GM19395 (cell line): Measurements from ENCODE around the gene ARL5C.
"Not testable (repeated sequence)": the region's sequence is repeated elsewhere in the genome, so short reads cannot be mapped to it uniquely, and the experiment has no call there.

Experiments
- ATAC-seq: cut with Tn5 transposase; IDR thresholded peaks from one replicate; pipeline ENCODE4 v1.9.1; 2021; ENCODE audit warnings: mild to moderate bottlenecking, moderate library complexity; ENCODE audit not compliant: unreplicated experiment

ARL5C gene

DNA sequence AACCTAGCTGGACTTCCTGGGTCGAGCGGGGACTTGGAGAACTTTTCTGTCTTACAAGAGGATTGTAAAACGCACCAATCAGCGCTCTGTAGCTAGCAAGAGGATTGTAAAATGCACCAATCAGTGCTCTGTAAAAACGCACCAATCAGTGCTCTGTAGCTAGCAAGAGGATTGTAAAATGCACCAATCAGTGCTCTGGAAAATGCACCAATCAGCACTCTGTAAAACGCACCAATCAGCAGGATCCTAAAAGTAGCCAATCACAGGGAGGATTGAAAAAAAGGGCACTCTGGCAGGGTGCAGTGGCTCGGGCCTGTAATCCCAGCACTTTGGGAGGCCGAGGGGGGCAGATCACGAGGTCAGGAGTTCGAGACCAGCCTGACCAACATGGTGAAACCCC, 2.5 kb upstream of the ARL5C start:
- not testable (repeated sequence) for ATAC-seq

DNA sequence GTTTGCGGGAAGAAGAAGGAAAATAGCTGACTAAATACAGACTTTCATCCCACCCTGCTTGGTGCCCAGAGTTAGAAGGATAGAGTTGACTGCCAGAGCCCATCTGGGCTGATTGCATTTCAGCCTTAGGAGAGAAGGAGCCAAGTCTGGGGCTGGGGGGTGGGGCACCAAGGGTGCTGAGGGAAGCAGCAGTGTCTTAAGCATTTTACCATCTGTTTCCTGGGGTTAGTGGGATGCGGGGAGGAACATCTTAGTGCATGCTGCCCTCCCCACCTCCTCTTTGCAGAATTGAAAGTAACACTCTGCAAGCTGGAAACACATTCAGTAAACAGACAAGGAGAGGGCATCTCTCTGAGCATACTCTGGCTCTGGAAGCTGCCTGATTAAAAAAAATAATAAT, 1.5 kb upstream of the ARL5C start:
- ATAC-seq = no peak

DNA sequence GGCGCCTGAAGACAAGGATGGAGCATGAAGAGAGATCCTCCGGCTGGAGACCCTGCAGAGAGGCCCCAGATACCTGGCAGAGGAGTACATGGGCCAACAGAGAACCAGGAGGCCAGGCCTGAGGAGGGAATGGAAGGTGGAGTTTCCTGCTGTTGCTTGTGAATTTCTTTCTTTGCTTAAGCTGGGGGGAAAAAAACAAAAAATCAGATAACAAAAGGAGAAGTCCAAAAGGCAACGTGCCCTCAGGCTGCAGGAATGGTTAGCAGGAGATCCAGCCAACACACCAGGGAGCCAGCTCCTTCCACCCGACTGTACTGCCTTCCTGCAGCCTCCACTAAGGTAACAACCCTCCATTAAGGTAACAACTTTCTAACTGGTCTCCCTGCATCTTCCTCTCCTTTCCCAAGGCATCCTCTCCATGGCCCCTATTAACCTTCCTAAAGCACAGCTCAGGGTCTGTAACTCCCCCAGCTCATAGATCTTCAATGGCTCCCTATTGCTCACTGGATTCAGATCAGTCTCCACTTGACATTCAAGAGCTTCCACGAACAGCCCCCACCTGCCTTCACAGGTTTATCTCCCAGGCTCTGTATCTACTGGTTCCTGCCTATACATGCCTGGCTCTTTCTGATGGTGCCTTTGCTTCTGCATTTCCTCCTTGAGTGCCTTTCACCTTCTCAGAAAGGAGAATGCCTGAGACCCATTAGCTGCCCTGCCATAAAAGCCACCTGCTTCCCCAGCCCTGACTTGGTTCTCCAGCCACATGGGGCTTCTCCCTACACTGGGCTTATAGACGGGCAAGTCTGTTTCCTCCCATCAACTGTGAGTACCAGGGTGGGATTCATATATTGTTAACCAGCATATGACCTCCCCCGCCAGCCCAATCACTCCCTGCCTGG, 725 bp upstream of the ARL5C start:
- ATAC-seq = no peak

DNA sequence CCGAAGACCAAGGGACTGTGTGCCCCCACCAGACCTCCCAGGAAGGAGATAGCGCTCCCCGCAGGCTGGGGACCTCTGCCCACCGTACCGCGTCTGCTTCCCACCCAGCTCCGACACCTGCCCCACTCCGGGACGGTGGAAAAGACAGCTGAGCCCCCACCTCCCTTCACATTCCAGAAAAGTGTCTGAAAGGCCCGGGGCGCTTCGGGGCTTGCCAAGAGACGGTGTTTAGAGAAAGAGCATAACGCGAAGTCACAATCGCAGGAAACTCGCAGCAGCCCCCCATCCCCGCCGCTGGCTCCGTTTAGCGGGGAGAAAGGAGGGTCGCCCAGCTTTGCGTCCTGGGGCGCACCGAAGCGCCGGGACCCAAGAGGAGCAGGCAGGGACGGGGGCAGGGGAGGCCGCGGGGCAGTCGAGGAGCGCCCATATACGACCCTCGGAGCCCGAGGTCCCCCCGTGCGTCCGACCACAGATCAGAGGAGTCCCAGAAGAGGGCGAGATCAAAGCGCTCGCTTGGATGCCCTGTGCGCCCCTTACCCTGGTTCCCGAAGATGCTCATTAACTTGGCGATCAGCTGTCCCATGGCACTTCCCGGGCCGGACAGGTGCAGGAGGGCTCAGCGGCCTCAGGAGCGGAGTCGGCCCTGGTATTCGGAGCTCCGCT, 652 bp downstream of the ARL5C start:
- ATAC-seq = no peak

DNA sequence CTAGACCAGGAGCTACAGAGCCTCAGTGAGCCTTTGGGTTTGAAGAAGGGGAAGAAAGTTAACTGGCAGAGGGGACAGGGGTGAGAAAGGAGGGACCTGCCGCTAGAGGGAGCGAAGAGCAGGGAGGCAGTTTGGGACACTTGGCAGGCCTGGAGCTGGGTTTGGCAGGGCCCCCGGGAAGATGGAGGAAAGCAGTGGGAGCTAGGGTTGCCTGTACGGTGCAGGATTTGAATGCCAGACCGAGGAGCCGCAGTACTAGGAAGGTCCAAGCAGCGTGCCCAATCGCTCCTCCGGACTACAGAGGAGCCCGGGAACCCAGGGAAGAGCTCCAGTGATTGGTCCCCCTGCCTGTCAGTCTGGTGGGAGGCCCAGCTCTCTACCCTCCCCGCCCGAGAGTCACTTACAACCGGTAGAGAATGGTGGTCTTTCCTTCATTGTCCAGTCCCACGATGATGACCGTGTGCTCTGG, 1.3 kb downstream of the ARL5C start:
- ATAC-seq = peak; percentile 76

DNA sequence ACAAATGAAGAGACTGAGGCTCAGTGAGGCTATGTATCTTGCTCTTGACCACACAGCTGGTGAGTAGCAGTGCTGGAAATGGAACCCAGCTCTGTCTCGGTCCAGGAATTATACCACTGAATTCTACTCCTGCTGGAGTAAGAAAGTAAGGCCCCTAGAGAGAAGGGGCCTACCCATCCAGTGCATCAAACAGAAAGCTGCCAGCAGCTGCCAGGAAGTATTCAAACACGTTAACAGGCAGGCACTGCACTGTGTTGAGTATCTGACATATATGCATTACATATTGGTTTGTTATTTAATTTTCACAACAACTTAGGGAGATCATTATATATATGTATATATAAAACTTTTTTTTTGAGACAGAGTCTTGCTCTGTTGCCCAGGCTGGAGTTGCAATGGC, 4.0 kb downstream of the ARL5C start:
- no peak for ATAC-seq

DNA sequence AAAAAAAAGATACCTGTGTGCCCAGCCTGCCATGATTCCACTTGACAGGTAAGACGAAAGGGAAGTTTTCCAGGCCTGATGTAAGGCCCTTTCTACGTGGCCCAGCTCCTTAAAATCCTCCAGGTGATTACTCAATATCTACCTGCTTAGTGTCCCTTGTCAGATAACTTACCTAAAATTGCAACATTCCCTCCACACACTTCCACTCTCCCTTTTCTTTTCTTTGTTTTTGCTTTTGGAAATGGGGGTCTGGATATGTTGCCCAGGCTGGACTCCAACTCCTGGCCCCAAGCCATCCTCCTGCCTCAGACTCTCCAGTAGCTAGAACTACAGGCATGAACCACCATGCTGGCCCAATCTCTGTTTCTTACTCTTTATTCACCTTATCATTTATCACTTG, 7.3 kb downstream of the ARL5C start:
- ATAC-seq = no peak

DNA sequence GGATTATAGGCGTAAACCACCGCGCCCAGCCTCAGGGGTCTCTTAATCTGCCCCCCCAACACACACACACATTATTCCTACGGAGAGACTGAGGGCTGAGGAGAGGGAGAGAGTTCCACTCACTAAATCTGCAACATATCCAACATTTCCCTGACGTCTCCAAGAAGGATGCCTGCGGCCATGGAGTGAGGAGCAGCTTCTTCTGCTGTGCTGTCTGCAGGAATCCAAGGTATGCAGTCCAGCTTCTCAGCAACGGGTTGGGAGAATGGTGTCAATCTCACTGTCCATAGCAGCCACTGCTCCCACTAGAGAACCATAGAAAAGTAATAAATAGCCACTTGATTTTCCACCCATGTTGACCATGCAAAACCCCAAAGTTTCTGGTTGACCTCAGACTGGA, 9.5 kb downstream of the ARL5C start:
- ATAC-seq = no peak

DNA sequence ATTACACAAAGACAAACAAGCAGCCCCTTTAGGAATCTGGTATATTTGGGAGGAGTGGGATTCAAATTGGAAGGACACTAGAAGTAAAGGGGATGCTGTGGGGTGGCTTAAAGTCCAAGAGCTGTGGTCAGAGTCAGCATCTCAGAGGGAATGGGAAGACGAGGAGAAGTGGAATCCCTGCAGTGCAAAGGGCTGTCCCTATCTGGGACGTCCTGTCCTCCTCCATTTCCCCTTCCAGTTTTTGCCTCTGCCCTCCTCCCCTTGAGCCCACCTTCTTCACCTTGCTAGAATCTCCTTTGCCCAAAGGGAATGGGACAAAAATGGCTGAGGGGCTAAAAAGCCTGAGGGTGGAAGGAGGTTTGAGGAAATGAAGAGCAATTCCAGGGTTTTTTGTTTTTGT, 10.3 kb downstream of the ARL5C start:
- no peak for ATAC-seq

DNA sequence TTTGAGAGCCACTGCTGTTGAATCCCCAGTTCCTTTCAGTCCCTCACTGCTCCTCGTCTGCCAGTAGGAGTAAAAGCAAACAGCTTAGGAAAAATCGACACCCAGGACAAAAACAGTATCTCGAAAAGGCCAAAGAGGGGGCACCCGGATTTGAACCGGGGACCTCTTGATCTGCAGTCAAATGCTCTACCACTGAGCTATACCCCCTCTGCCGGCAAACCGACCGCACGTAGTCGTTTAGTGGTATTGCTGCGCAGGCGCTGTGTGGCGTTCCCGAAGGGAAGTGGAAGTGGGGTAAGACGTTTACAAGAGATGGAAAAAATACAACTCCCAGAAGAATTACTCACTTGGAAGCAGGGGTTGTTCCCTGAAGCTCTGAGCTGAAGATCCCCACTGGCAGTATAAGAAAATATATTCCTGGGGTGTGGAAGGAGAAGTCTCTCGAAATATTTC, 12.3 kb downstream of the ARL5C start:
- ATAC-seq = peak; percentile 64

DNA sequence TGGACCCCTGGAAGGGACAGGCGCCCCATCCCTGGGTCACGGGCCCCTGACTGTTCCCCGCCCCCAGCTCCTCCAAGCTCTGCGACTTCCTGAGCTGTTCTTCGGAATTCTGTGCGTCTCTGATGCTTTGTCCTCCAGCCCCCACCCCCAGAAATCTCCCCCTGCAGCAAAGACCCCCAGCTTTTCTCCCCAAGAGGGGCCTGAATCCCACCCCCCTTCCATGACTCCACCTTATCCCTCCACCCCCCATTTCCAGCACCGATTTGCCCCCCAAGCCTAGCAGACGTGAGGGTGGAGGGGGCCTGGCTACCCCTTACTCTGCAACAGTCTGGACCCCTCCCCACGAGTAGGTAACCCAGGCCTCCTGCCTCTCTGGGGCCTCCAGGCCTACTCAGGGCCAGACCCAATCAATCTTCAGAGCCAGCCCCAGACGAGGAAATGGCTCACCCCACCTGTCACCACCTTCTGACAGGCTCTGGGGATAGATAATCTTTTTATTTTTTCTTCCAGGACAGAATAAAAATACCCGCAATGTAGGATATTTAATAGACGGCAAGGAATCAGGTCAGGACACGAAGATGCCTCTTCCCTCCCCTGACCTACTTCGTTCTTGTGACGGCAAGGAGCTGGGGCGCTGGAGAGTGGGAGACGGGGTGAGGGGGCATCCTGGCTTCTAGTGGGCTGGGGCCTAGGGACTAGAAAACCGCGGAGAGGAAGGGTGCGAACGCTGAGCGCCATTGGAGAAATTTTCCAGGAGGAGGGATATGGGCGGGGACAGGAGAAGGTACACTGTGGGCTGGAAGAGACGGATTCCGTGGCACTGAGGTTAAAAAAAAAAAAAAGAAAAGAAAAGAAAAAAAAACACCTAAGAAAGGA, 13.8 kb downstream of the ARL5C start:
- no peak for ATAC-seq

DNA sequence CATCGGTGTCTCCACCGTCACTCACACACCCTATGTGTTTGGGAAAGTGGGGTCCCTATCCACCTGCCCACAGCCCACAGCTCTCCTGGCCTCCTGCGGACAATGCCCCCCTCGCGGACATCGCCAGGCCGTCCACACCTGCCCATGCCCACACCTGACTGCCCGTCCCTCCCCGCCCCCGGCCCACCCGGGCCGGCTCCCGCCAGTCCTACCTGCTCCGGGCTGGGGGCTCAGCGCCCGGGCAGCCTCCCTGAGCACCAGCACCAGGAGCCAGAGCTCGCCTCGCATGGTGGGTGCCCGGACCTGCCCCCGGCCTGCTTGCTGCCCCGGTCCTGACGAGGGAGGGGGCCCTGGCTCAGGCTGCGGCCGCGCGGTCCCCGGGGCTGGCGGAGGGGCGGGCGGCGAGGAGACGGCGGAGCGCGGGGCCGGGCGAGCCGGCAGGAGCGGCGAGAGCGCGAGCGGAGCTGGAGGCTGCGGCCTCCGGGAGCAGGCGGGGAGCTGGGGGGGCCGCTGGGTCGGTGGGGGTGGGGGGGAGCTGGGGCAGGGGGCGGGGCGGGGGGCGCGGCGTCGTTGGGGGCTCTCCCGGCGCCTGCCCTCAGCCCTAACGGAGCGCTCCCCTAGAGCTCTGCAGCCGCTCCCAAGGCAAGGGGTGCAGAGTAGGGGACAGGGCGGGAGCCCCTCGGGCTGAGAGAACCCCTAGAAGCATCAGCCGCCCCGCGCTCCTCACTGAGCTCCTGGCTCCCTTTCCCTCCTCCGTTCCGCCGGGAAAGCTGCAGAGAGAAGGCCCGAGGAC, 14.6 kb downstream of the ARL5C start, which contains the start of gene PLXDC1:
Gene PLXDC1, minus strand, starts transcription at position 488 of the 793 bp plus-strand sequence. Its CDS starts 200 bp downstream, at position 288.
- ATAC-seq = no peak

DNA sequence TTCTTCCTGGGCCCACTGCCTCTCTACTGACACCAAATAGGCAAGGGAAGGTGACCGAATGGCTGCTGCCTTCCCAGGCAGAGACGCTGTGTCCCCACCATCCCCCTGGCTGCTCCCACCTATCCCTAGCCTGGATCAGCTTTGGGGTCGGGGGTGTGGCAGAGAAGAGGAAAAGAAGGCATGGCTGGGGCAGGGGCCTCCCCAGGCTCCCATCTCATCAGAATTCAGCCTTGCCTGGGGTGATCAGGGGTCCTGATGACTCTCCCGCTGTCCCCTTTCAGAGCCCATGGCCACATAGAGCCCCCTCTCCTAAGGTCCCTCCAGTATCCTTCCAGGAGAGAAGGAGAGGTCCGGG, 15.2 kb downstream of the ARL5C start:
- ATAC-seq = no peak

DNA sequence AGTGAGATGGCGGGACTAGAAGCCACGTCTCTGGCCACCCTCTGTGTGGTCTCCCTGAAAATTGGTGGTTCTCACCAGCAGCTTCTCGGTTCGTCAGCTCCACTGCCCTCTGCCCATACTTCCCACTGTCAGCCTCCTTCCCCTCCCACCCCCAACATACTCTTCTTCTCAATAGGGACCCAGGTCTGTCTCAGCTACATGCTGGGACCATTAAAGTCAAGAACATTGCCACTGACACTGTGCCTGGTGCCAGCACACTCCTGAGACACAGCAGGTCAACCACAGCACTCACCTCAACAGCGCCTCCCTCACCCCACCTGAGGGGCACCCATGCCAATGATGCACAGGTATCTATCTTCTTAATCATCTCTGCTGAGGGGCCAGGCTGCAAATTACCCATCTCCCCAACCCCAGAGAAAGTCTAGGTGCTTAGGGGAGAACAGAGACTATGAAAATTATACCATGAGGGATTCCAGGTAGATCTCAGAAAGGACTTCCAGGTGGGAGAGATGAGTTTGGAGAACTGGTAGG, 15.8 kb downstream of the ARL5C start:
- no peak for ATAC-seq

DNA sequence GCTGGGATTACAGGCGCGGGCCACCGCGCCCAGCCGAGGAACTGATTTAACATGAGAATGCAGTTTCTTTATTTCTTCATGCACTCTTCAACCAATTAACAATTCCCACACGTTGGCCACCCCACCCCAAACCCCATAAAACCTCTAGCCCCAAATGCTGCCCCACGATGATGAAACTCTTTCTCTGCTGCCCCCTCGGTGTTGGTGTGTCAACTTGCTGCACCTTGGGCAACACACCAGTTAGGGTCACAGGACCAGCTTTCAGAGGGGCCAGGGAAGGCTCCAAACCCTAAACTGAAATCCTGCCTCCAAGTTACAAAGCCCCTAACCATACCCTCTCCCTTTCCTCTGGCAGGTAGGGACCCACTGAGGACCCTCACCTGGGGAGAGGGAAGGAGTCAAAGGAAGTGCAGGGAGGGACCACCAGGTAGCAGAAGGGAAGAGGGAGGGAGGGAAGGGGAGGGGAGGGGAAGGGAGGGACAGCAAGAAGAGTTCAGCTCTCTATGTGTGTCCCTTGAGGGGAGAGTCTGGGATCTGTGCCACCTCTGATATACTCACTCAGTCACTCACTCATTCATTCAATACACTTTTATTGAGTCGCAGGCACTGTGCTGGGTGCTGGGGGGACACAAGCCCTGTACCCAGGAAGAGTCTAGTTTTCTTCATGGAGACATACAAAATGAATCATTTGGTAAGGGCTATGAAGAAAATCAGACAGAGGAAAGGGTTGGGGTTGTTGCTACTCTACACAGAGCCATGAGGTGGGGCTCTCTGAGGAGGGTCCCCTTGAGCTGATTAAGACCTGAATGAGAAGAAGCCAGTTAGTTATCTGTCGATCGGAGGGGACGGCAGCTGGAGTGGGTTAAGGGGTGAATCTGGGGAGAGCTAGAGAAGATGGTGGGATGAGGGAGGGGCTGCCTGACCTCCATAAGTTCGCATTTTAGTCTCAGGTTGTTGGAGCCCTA, 18.5 kb downstream of the ARL5C start:
- no peak for ATAC-seq

DNA sequence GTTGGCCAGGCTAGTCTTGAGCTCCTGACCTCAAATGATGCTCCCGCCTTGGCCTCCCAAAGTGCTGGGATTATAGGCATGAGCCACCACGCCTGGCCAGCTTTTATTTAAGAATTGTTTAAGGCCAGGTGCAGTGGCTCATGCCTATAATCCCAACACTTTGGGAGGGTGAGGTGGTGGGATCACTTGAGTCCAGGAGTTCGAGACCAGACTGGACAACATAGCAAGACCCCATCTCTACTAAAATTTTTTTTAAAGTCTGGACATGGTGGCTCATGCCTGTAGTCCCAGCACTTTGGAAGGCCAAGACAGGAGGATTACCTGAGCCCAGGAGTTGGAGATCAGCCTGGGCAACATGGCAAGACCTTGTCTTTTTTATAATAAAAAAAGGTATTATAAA, 19.7 kb downstream of the ARL5C start:
- no peak for ATAC-seq

DNA sequence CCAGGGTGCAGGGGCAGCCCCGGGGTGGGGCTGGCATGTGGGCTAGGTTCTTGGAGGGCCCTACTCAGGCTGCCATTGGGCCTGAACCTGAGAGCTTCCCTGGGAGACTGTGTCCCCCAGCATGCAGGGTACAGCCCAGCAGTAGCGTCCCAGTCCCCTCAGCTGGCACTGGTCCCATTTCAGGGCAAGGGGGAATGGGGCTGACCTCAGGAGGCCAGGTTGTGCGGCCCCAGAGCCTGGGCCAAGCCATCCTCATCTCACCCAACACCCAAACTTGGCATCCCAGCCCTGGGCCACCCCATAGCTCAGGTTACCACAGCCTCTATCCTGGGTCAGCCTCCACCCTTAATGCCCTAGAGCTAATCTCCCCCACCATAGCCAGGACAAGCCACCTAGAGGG, 20.8 kb downstream of the ARL5C start:
- ATAC-seq = no peak

DNA sequence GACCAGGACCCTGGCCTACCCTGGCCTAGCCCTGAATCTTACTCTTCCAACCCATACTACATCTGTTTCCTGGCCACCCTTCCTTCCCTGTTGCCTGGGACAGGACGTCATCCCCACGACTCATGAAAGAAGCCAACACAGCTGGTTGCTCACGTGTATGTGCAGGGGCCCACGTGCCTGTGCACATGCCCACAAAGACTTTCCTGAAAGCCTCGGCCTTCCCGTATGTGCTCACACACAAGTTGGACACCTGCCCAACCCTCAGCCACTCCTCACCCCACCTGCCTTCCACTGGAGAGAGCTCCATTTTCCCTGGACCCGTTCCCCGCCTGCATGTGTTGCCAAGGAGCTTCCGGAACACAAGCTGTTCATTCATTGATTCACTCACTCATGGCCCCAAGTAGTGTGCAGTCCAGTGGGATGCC, 21.5 kb downstream of the ARL5C start:
- no peak for ATAC-seq

DNA sequence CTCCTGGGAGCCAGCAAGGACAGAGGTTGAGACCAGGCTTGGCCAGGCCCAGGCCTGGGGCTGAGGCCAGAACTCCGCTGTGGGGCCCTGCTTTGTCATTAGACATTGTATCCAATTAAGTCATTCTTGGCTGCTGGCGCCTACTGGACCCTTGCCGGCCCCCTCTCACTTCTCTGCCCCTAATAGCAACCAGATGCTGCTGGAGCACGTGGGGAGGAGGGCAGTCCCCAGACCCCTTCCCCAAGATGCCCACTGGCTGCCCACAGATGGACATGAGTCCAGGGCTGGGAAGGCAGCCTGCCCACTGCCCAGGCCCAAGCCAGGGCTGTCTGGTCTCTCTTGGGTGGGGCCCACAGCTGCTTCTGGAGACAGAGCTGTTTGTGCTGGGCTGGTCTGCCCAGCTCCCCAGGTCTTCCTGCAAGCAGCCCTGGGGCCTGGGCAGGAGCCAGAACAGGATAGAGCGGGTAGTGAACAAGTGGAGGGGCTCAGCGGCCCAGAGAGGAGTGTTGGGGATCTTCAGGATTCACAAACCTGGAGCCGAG, 22.3 kb downstream of the ARL5C start:
- ATAC-seq = no peak
